Endothelial cell (in vitro differentiated cells): Measurements from ENCODE around the gene HSP90AA1. TPM values are rescaled to one million over a fixed set of nuclear protein-coding genes. Genes with fewer than 3 reads are reported as not detected.
"Not testable (repeated sequence)": the region's sequence is repeated elsewhere in the genome, so short reads cannot be mapped to it uniquely, and the experiment has no call there.

ENCODE experiments used
- DNase-seq: peaks from one replicate; pipeline ENCODE4 v3.0.0; 2021; ENCODE audit warnings: low spot score
- H3K27ac Mint-ChIP-seq: one replicate; pipeline ENCODE4 v1.8.0; 2021; ENCODE audit warnings: mixed read lengths, inconsistent platforms; ENCODE audit not compliant: unreplicated experiment
- H3K27me3 Mint-ChIP-seq: one replicate; pipeline ENCODE4 v1.8.0; 2021; ENCODE audit warnings: mild to moderate bottlenecking, moderate library complexity, mixed read lengths, inconsistent platforms; ENCODE audit not compliant: unreplicated experiment
- H3K36me3 Mint-ChIP-seq: one replicate; pipeline ENCODE4 v1.8.0; 2021; ENCODE audit warnings: mild to moderate bottlenecking, low read depth, mixed read lengths, inconsistent platforms; ENCODE audit not compliant: unreplicated experiment
- H3K4me1 Mint-ChIP-seq: one replicate; pipeline ENCODE4 v1.8.0; 2021; ENCODE audit warnings: mild to moderate bottlenecking, mixed read lengths, inconsistent platforms; ENCODE audit not compliant: unreplicated experiment
- H3K4me3 Mint-ChIP-seq: one replicate; pipeline ENCODE4 v1.8.0; 2021; ENCODE audit warnings: mild to moderate bottlenecking, mixed read lengths, inconsistent platforms; ENCODE audit not compliant: unreplicated experiment
- H3K9me3 Mint-ChIP-seq: one replicate; pipeline ENCODE4 v1.8.0; 2021; ENCODE audit warnings: mixed read lengths, inconsistent platforms; ENCODE audit not compliant: unreplicated experiment
- CTCF ChIP-seq: fragments of 200-600 bp; sonication (generic); IDR thresholded peaks from one replicate; pipeline ENCODE4 v1.5.0; 2021; ENCODE audit warnings: antibody characterized with exemption; ENCODE audit not compliant: unreplicated experiment
- total RNA-seq: library from RNA; stranded (reverse); fragmentation: NEBNext Ultra II Directional; extraction: Animal tissue kit (Norgen Biotek cat#: 25700); gene quantifications from one replicate; pipeline ENCODE4 v1.2.1, GENCODE V29; 2021; ENCODE audit not compliant: unreplicated experiment

The HSP90AA1 gene
- total RNA-seq, 1 donor from 2014 or later, result 246 TPM

DNA sequence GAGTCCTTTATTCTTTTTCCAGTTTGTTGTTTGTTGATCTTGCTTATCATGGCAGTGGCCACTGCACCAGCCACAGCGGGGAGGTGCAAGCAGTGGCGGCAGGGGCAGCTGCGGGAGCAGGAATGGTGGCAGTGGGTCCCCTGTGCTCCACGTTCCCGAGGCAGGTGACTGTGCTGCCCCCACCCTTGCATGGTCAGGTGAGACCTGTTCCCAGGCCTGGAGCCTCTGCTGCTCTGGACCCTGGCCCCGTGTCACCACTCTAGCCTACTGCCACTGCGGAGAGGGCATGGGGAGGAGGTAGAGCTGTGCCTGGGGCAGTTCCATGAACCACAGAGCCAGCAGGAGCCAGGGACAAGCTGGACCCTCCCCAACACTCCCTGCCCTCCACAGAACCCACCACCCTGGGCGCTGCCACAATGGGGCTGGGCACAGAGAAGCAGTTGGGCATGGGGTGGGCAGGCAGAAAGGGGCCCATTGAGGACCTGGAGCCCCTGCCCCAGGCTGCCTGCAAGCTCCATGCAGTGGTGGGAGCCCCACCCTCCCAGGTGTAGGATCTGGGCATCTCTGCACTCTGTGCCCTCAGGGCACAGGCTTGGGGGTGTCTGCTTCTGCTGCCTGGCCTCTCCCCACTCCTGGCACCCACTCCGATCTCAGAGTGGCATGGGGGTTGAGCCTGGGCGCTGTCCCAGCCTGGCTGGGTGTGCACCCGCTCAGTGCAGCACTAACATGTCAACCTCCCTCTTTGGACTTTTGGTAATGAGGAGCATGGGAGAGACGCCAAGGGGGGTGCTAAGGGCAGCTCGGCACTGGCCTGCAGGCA is 29.7 kb upstream of the HSP90AA1 start:
- TF ChIP-seq CTCF, result no peak
- DNase-seq, result no peak
- Mint-ChIP-seq H3K4me1 (no peaks in the 10 kb centered on the region), H3K27me3 (peaks cover 7% of the 10 kb centered on the region), H3K36me3 (peaks cover 13% of the 10 kb centered on the region), H3K4me3 (peak overlapping the region; percentile 33), H3K9me3 (no peaks in the 10 kb centered on the region), H3K27ac (no peak overlapping the region)

DNA sequence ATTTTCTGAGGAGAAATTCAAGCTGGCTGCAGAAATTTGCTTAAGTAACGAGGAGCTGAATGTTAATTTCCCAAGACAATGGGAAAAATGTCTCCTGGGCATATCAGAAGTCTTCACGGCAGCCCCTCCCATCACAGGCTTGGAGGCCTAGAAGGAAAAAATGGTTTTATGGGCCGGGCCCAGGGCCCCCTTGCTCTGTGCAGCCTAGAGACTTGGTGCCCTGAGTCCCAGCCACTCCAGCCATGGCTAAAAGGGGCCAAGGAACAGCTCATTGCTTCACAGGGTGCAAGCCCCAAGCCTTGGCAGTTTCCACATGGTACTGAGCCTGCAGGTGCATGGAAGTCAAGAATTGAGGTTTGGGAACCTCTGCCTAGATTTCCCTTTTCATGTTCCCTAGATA is 24.3 kb upstream of the HSP90AA1 start:
- Mint-ChIP-seq H3K4me1 (no peaks in the 10 kb centered on the region), H3K36me3 (peaks cover 6% of the 10 kb centered on the region), H3K27me3 (peaks cover 3% of the 10 kb centered on the region), H3K4me3 (no peak overlapping the region), H3K27ac (no peak overlapping the region), H3K9me3 (peaks cover 4% of the 10 kb centered on the region)
- DNase-seq, result no peak
- TF ChIP-seq CTCF, result no peak

GRCh38 chr14:102109332-102109731 is 22.5 kb upstream of the HSP90AA1 start:
- H3K27ac Mint-ChIP-seq, H3K36me3 Mint-ChIP-seq, H3K4me3 Mint-ChIP-seq, H3K4me1 Mint-ChIP-seq, H3K9me3 Mint-ChIP-seq, DNase-seq, H3K27me3 Mint-ChIP-seq: not testable (repeated sequence)

DNA sequence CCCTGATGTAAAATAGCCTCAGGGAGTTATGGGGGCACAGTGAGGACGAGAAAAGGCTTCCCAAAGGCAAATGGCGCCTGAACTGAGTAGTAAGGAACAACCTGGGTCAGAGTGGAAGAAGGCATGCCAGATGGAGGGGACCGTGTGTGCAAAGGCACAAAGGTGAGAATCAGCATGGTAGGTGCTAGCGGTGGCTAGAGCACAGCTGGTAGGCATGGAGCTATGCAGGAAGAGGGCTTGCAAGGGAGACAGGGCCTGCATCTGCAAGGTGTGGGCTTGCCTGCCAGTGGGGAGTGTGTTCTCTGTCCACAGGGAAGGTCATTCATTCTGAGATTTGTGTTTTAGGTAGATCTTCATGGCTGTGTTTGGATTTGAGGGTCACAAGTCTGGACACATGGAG is 18.5 kb upstream of the HSP90AA1 start:
- Mint-ChIP-seq H3K27ac (no peak overlapping the region), H3K36me3 (peaks cover 4% of the 10 kb centered on the region), H3K4me1 (no peaks in the 10 kb centered on the region), H3K9me3 (peaks cover 4% of the 10 kb centered on the region), H3K27me3 (peaks cover 4% of the 10 kb centered on the region), H3K4me3 (no peak overlapping the region)
- DNase-seq, result no peak
- TF ChIP-seq CTCF, result no peak

DNA sequence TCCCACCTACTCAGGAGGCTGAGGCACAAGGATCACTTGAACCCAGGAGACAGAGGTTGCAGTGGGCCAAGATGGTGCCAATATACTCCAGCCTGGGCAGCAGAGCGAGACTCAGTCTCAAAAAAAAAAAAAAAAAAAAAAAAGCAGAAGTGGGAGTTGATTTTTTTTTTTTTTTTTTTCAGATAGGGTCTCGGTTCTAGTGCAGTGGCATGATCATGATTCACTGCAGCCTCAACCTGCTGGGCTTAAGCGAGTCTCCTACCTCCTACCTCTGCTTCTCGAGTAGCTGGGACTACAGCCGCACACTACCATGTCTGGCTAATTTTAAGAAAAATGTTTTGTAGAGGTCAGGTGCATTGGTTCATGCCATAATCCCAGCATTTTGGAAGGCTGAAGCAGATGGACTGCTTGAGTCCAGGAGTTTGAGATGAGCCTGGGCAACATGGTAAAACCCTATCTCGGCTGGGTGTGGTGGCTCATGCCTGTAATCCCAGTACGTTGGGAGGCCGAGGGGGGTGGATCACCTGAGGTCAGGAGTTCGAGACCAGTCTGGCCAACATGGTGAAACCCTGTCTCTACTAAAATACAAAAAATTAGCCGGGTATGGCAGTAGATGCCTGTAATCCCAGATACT is 16.3 kb upstream of the HSP90AA1 start:
- Mint-ChIP-seq H3K36me3 (no peaks in the 10 kb centered on the region), H3K27ac (no peak overlapping the region), H3K9me3 (no peaks in the 10 kb centered on the region), H3K4me1 (no peaks in the 10 kb centered on the region), H3K4me3 (no peak overlapping the region), H3K27me3 (peaks cover 4% of the 10 kb centered on the region)
- no peak for DNase-seq
- TF ChIP-seq CTCF, result no peak
